Breast epithelium (tissue), 4 donors: Measurements from ENCODE around the gene CSMD2. TPM values are rescaled to one million over a fixed set of nuclear protein-coding genes. Genes with fewer than 3 reads are reported as not detected.

Experiments
- DNase-seq, 2 donors: peaks; one replicate each; pipeline ENCODE4 v3.0.0-alpha.2; 2019; ENCODE audit warnings: low spot score in 2 of 2
- H3K27ac ChIP-seq, 2 donors: fragments of 200-600 bp; sonication (generic) in 1 of 2; one replicate each; pipeline ENCODE4 v1.5.1; 2016 to 2019; ENCODE audit warnings: mild to moderate bottlenecking in 1 of 2
- H3K27me3 ChIP-seq, 2 donors: fragments of 200-600 bp; sonication (generic) in 1 of 2; one replicate each; pipeline versions ENCODE4 v1.5.1 to v1.6.0; 2017 to 2019; ENCODE audit warnings: control low read depth in 1 of 2, mild to moderate bottlenecking in 1 of 2
- H3K36me3 ChIP-seq: fragments of 200-600 bp; one replicate; pipeline ENCODE4 v1.5.1; 2019
- H3K4me1 ChIP-seq, 2 donors: fragments of 200-600 bp; sonication (generic); one replicate each; pipeline ENCODE4 v1.5.1; 2016 to 2019; ENCODE audit warnings: control low read depth in 1 of 2
- H3K4me3 ChIP-seq, 3 donors: fragments of 200-600 bp; sonication (generic); 1 replicate in 2 of 3; 2 replicates in 1 of 3; pipeline ENCODE4 v1.5.1; 2016 to 2019; ENCODE audit warnings: mild to moderate bottlenecking in 3 of 3, moderate library complexity in 2 of 3
- H3K9me3 ChIP-seq, 2 donors: fragments of 200-600 bp; sonication (generic) in 1 of 2; one replicate each; pipeline ENCODE4 v1.5.1; 2016 to 2019; ENCODE audit warnings: control low read depth in 1 of 2
- POLR2A ChIP-seq: fragments of 450-650 bp; IDR thresholded peaks from one replicate; pipeline ENCODE4 v1.6.1; 2016; ENCODE audit warnings: antibody characterized with exemption, mild to moderate bottlenecking, moderate library complexity
- POLR2AphosphoS5 ChIP-seq, 3 donors: sonication (generic); formaldehyde crosslinking; IDR thresholded peaks; one replicate each; pipeline ENCODE4 v1.6.1; 2017; ENCODE audit warnings: antibody characterized with exemption in 3 of 3
- intact Hi-C: fragments of 100-400 bp; cut with DNase I; formaldehyde crosslinking; loops from one replicate; pipeline ENCODE4 v1.15.1; 2023; ENCODE audit warnings: low total_unique reads
- total RNA-seq, 3 donors: library from RNA; depleted of rRNA; stranded (reverse); fragments of >200 nt; gene quantifications; one replicate each; pipeline ENCODE4 v1.1.0, GENCODE V29; 2016
- TF ChIP-seq, protein P1 (sequence below), 3 donors: fragments of 450-650 bp; IDR thresholded peaks; one replicate each; pipeline ENCODE4 v1.5.1; 2016 to 2017; ENCODE audit warnings: antibody characterized with exemption in 3 of 3, mild to moderate bottlenecking in 3 of 3, moderate library complexity in 3 of 3

CSMD2 gene
- total RNA-seq, 3 donors from 2014 or later: 0.33 to 2.6 (median 0.44) TPM

DNA sequence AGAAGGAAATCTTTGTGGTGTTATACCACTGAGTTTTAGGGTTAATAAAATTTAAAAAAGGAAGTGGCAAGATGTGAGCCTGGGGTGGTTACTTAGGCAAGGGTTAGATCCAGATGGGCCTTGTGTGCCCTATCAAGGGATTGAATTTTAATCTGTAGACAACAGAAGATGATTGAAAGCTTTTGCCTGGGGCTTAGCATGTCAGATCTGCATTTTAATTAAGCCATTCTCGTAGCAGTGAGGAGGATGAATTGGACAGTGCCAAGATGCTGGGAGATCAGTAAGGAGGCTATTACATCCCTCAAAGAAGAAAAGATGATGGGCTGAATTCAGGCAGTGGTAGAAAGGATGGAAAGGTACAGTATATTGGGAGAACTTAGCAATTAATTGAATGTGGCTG lies 258.9 kb downstream of the CSMD2 start:
- intact Hi-C loops: no loop called here
- H3K4me1 ChIP-seq: no peaks in the 10 kb centered on the region
- H3K27me3 ChIP-seq: no peaks in the 10 kb centered on the region
- no peak overlapping the region for H3K27ac ChIP-seq
- H3K9me3 ChIP-seq: no peaks in the 10 kb centered on the region
- TF ChIP-seq POLR2AphosphoS5 (IDR thresholded peaks at IDR 0.05) (no peak), POLR2A (no peak)
- TF ChIP-seq, protein P1, sequence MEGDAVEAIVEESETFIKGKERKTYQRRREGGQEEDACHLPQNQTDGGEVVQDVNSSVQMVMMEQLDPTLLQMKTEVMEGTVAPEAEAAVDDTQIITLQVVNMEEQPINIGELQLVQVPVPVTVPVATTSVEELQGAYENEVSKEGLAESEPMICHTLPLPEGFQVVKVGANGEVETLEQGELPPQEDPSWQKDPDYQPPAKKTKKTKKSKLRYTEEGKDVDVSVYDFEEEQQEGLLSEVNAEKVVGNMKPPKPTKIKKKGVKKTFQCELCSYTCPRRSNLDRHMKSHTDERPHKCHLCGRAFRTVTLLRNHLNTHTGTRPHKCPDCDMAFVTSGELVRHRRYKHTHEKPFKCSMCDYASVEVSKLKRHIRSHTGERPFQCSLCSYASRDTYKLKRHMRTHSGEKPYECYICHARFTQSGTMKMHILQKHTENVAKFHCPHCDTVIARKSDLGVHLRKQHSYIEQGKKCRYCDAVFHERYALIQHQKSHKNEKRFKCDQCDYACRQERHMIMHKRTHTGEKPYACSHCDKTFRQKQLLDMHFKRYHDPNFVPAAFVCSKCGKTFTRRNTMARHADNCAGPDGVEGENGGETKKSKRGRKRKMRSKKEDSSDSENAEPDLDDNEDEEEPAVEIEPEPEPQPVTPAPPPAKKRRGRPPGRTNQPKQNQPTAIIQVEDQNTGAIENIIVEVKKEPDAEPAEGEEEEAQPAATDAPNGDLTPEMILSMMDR (IDR thresholded peaks at IDR 0.05): no peak
- H3K36me3 ChIP-seq: no peaks in the 10 kb centered on the region
- no peak overlapping the region for H3K4me3 ChIP-seq
- DNase-seq: no peak

DNA sequence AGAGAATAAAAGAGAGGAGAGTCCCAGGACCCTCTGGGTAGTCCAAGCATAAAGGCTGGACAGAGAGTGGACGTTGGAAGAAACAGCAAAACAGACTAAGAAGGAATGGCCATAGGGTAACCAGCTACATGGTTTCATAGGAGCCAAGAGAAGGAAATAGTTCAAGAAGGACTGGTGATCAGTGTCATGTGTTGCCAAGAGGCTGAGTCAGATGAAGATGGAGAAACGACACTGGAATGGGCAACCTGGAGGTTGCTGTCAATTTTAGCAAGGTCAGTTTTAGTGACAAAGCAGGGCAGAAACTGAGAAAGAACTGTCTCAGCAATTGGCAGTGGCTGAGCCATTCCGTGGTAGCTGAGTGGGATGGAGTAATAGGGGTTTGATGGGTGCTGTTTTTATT lies 259.8 kb downstream of the CSMD2 start:
- no peak overlapping the region for H3K4me3 ChIP-seq
- intact Hi-C loops: no loop called here
- TF ChIP-seq POLR2AphosphoS5 (IDR thresholded peaks at IDR 0.05) (no peak), POLR2A (no peak)
- TF ChIP-seq, protein P1 (IDR thresholded peaks at IDR 0.05): no peak
- H3K27me3 ChIP-seq: no peaks in the 10 kb centered on the region
- no peak for DNase-seq
- no peak overlapping the region for H3K27ac ChIP-seq
- no peaks in the 10 kb centered on the region for H3K9me3 ChIP-seq
- no peaks in the 10 kb centered on the region for H3K36me3 ChIP-seq
- H3K4me1 ChIP-seq: no peaks in the 10 kb centered on the region

DNA sequence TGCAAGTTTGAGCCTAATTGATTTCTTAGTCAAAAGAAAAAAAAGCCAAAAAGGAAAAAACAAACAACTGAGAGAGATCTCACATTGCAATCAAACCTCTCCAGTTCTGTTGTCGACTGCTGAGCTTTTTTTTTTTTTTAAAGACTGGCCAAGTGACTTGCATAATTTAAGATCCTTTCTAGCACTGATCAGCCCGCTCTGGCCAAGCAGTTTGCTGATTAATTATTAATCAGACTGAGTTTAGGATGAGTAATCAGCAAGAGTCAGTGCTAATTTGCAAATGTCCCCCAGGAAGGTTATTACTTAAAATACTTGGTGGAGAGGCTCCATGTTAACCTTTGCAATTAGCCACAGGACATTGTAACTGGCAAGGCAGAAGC lies 261.8 kb downstream of the CSMD2 start:
- Histone ChIP-seq H3K9me3 (no peaks in the 10 kb centered on the region), H3K4me3 (no peak overlapping the region), H3K27ac (no peak overlapping the region), H3K4me1 (no peaks in the 10 kb centered on the region), H3K27me3 (no peaks in the 10 kb centered on the region), H3K36me3 (no peaks in the 10 kb centered on the region)
- intact Hi-C loops: no loop called here
- no peak for DNase-seq
- TF ChIP-seq POLR2AphosphoS5 (IDR thresholded peaks at IDR 0.05) (no peak), POLR2A (no peak)
- TF ChIP-seq, protein P1 (IDR thresholded peaks at IDR 0.05): no peak

DNA sequence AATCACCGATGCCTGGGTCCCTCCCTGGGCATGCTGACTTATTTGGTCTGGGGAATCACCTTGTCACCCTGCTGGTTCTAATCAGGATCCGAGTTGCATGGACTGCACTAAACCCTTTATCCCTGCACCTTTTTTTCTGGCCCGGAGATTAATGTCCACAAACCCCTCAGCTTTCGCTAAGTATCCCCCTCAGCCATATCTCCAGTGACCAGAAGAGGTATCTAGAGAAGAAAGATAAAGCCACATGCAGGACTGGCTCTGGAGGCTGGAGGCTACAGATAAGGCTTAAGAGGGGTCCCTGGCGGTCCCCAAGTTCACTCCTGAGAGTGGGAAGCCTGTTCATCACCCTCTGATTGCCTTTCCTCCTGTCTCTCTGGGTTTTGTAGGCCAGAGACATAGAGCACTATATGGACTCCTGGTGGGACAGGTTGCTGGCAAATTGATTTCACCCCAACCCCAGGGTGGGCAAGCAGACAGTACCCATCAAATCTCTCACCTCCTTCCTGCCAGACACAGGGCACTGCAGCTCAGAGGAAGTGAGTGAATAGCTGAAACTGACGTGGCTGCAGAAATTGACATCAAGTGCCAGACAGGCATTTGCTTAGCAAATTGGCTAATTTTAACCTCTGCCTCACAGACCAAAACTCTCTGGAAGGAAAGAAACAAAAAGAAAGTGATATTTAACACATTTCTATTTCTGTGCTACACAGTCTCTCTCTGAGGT lies 262.4 kb downstream of the CSMD2 start:
- no peaks in the 10 kb centered on the region for H3K36me3 ChIP-seq
- H3K27me3 ChIP-seq: no peaks in the 10 kb centered on the region
- no peaks in the 10 kb centered on the region for H3K4me1 ChIP-seq
- no peak for DNase-seq
- no peak overlapping the region for H3K27ac ChIP-seq
- intact Hi-C loops: no loop called here
- TF ChIP-seq POLR2AphosphoS5 (IDR thresholded peaks at IDR 0.05): no peak
- TF ChIP-seq POLR2A: no peak
- TF ChIP-seq, protein P1 (IDR thresholded peaks at IDR 0.05): no peak
- H3K4me3 ChIP-seq: no peak overlapping the region
- no peaks in the 10 kb centered on the region for H3K9me3 ChIP-seq

DNA sequence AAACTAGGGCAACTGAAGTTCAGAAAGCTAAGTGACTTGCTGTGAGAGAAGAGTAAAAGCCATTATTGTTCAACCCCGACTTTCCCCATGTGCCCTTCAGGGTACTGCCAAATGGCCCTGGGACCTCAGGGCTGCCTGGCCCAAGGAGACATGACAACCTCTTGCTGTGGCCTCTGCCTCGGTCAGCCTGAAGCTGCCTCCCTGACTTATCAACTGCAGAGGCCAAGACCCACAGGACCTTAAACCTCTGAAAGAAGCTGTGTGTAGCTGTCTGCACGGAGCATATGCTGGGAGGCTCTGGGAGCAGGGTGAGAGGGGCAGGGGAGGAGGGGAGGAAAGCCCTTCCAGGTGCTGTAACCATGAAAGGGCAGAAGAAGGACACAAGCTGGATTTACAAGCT lies 265.3 kb downstream of the CSMD2 start:
- Histone ChIP-seq H3K9me3 (no peaks in the 10 kb centered on the region), H3K27ac (no peak overlapping the region), H3K36me3 (no peaks in the 10 kb centered on the region), H3K4me1 (no peaks in the 10 kb centered on the region), H3K27me3 (no peaks in the 10 kb centered on the region), H3K4me3 (no peak overlapping the region)
- TF ChIP-seq POLR2A (no peak), POLR2AphosphoS5 (IDR thresholded peaks at IDR 0.05) (no peak)
- TF ChIP-seq, protein P1 (IDR thresholded peaks at IDR 0.05): no peak
- DNase-seq: no peak
- intact Hi-C loops: no loop called here
